GM12874 (cell line): ENCODE measurements around the gene PCDHA10.

Experiments
- CTCF ChIP-seq: IDR thresholded peaks from 2 replicates; pipeline ENCODE4 v1.5.1; 2011; ENCODE audit warnings: low read depth, mild to moderate bottlenecking, control low read depth, low read length, moderate library complexity; ENCODE audit not compliant: insufficient read depth

Gene PCDHA10

DNA sequence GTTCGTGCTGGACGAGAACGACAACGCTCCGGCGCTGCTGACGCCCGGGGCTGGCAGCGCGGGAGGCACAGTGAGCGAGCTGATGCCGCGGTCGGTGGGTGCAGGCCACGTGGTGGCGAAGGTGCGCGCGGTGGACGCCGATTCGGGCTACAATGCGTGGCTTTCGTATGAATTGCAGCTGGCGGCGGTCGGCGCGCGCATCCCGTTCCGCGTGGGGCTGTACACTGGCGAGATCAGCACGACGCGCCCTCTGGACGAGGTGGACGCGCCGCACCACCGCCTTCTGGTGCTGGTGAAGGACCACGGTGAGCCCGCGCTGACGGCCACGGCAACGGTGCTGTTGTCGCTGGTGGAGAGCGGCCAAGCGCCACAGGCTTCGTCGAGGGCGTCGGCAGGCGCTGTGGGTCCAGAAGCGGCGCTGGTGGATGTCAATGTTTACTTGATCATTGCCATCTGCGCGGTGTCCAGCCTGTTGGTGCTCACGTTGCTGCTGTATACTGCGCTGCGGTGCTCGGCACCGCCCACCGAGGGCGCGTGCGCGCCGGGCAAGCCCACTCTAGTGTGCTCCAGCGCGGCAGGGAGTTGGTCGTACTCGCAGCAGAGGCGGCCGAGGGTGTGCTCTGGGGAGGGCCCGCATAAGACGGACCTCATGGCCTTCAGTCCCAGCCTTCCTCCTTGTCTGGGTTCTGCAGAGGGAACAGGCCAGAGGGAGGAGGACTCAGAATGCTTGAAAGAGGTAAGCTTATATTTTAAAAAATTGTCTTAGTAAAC, 28.4 kb downstream of the PCDHA10 start:
- TF ChIP-seq CTCF, result no peak

GRCh38 chr5:140916325-140916724, 60.6 kb downstream of the PCDHA10 start:
- no peak for TF ChIP-seq CTCF
